Aorta (tissue), 5 donors: Measurements from ENCODE around the gene TMPRSS6. TPM values are rescaled to one million over a fixed set of nuclear protein-coding genes. Genes with fewer than 3 reads are reported as not detected.

Experiments
- ATAC-seq: fragments of 200-7000 bp; cut with Tn5 transposase; one replicate; pipeline ENCODE4 v1.9.1; 2022; ENCODE audit warnings: moderate library complexity; ENCODE audit not compliant: low FRiP score
- DNase-seq, 2 donors: peaks; one replicate each; pipeline ENCODE4 v3.0.0-alpha.2; 2020
- H3K27ac ChIP-seq, 2 donors: one replicate each; pipeline ENCODE4 v1.5.1; 2013; ENCODE audit warnings: low read length in 2 of 2, mild to moderate bottlenecking in 2 of 2, moderate library complexity in 2 of 2, control low read depth in 1 of 2, inconsistent platforms in 1 of 2, low read depth in 1 of 2
- H3K27me3 ChIP-seq, 2 donors: one replicate each; pipeline ENCODE4 v1.6.1; 2013; ENCODE audit warnings: control low read depth in 1 of 2, low read length in 1 of 2, mild to moderate bottlenecking in 1 of 2, moderate library complexity in 1 of 2; ENCODE audit not compliant: insufficient read depth in 2 of 2, control insufficient read depth in 1 of 2
- H3K36me3 ChIP-seq, 2 donors: one replicate each; pipeline ENCODE4 v1.6.1; 2013; ENCODE audit warnings: control low read depth in 1 of 2, low read length in 1 of 2, mild to moderate bottlenecking in 1 of 2; ENCODE audit not compliant: insufficient read depth in 2 of 2, control insufficient read depth in 1 of 2
- H3K4me1 ChIP-seq, 2 donors: one replicate each; pipeline ENCODE4 v1.6.1; 2013; ENCODE audit warnings: low read length in 2 of 2, control low read depth in 1 of 2, mild to moderate bottlenecking in 1 of 2, moderate library complexity in 1 of 2; ENCODE audit not compliant: insufficient read depth in 2 of 2, control insufficient read depth in 1 of 2
- H3K4me3 ChIP-seq, 2 donors: one replicate each; pipeline ENCODE4 v1.5.1; 2013; ENCODE audit warnings: low read length in 2 of 2, control low read depth in 1 of 2, mild to moderate bottlenecking in 1 of 2
- H3K9me3 ChIP-seq: one replicate; pipeline ENCODE4 v1.6.1; 2013; ENCODE audit warnings: mild to moderate bottlenecking, low read length; ENCODE audit not compliant: control insufficient read depth
- WGBS, 2 donors: extraction: QIAGEN DNeasy Blood & Tissue Kit; methylation state at CpG; one replicate each; pipeline ENCODE4 v1.1.7; 2013; 5-methylcytosine and 5-hydroxymethylcytosine counted together
- intact Hi-C, 2 donors: fragments of 100-400 bp; cut with DNase I; formaldehyde crosslinking; loops; one replicate each; pipeline versions ENCODE4 v1.14.2 to v1.15.0; 2022
- polyA plus RNA-seq, 2 donors: library from polyadenylated mRNA; stranded (reverse); fragments of 200-250 nt; gene quantifications; one replicate each; pipeline ENCODE4 v1.2.3, GENCODE V29; 2013
- total RNA-seq, 2 donors: library from RNA; stranded (reverse); fragmentation: NEBNext Ultra II Directional; extraction: Animal tissue kit (Norgen Biotek cat#: 25700); gene quantifications; one replicate each; pipeline ENCODE4 v1.2.1, GENCODE V29; 2021
- donor health status: healthy with polysubstance abuse.
- donor health status: Bipolar disorder and iron deficiency.
- donor health status: DM: no; HTN: no; CAD: no.
- donor health status: DM: no; HTN: no; CAD: no.
- donor health status: DM: yes; HTN: yes; CAD: no.

TMPRSS6 gene
- total and polyA plus RNA-seq, 4 donors = not detected

GRCh38 chr22:37150701-37151100 is 41.2 kb upstream of the TMPRSS6 start:
- Histone ChIP-seq H3K4me1 (no peaks in the 10 kb centered on the region), H3K9me3 (peaks cover 1% of the 10 kb centered on the region), H3K4me3 (no peak overlapping the region), H3K36me3 (no peaks in the 10 kb centered on the region), H3K27ac (no peak overlapping the region), H3K27me3 (no peaks in the 10 kb centered on the region)
- intact Hi-C loops = no loop called here
- DNase-seq (no peak), ATAC-seq (no peak)

DNA sequence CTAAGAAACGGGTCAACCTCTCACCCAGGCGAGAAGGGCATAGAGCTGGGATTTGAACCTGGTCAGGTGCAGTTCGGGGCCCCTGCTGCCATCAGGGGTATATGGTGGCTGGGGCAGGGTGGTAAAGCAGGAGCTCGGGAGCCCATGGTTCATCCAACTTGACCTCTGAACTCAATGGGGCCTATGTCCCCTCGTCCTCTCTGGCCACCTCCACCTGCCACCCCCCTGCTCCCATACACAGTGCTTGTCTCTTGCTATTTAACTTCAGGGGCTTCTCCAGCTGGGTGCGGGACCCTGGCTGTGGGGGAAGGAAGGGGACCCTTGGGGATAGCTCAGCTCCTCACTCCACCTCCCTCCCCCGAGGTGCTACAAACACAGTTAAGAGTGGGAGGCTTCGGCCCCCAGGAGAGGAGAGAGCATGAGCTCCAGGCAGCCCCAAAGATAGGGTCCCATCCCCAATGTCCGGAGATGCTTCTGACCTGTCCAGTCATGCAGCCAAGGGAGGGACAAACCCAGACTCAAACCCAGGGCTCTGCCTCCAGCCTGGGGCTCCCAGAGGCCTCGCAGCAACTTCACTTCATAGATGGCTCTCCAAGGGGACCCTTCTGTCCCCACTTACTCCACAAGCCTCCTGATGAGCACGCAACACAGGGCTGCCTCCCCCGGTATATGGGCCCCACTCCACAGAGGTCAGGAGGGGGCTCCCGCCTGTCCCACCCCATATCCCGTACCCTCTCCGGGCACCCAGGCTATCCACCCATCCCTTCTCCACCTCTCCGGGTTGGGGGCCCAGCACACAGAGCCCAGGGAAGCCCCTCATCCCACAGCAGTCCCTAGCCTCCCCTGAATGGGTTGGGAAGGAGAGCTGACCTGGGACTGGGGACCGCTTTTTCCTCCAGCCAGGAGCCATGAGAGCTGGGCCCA is 39.5 kb upstream of the TMPRSS6 start:
- intact Hi-C loops = no loop called here
- H3K4me3 ChIP-seq = no peak overlapping the region
- no peaks in the 10 kb centered on the region for H3K36me3 ChIP-seq
- DNase-seq = no peak
- WGBS, 2 donors = 78 to 82% methylated on average over 17 of the region's 17 CpGs
- H3K4me1 ChIP-seq = no peaks in the 10 kb centered on the region
- no peaks in the 10 kb centered on the region for H3K27me3 ChIP-seq
- ATAC-seq = peak; percentile 8
- H3K27ac ChIP-seq = no peak overlapping the region
- H3K9me3 ChIP-seq = no peaks in the 10 kb centered on the region

DNA sequence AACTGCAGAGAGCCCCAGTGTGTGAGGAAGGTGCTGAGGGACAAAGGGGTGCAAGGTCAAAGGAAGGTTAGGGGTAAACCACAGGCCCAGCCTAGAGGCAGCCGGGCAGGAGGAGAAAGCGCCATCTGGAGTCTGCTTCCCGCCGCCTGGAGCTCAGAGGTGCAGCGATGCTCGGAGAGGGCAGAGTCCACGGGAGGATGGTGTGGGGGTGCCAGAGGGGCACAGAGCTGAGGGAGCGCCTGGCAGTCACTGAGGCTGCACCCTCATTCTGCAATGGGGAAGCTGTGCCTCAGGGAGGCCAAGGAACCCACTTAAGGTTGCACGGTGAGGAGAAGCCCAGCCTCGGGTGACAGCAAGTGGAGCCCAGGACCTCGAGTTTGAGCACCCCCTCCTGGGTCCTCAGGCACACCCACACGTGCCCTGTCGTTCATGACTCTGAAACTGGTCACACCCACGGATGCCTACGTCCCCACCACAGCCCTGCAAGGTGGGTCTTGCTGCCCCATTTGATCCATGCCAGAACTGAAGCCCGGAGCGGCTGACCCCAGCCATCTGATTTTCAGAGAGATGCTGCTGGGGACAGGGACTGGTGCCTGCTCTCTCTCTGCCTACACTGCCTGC is 38.6 kb upstream of the TMPRSS6 start:
- H3K4me3 ChIP-seq = no peak overlapping the region
- 66% methylated on average over 17 of the region's 17 CpGs for WGBS, 2 donors
- no peak for DNase-seq
- H3K27me3 ChIP-seq = no peaks in the 10 kb centered on the region
- no peaks in the 10 kb centered on the region for H3K4me1 ChIP-seq
- no peak overlapping the region for H3K27ac ChIP-seq
- H3K36me3 ChIP-seq = no peaks in the 10 kb centered on the region
- intact Hi-C loops = no loop called here
- no peaks in the 10 kb centered on the region for H3K9me3 ChIP-seq
- ATAC-seq = peak; percentile 10

DNA sequence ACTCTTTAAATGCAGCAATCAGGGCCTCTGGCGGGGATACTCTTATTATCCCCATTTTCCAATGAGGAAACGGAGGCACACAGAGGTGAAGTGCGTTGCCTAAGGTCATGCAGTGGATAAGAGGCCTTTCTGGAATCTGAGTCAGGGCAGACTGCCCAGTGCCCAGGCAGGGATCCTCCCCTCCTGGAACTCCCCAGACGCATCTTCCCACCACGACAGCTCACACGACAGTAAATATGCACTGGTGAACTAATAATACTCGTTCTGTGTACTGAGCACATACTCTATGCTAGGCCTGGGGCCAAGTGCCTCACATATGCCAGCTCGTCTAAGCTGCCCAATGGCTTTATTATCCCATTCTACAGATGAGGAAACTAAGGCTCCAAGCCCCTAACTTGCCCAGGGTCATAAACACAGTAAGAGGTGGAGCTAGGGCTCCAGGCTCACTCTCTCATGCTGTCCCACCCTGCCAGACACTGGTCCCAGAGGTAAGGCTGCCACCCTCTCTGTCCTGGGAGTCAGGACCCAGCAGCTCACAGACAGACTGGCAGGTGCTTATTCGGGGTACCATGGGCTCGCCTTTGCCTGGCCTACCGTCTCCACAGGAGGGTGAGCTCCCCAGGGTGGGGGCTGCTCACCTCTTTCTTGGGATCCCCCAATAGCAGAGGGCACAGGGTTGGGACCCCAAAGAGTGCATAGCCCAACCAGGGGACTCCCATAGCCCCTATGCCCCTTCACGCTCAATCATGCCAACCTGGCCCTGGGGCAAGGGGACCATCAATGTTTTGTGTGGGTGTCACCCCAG is 37.9 kb upstream of the TMPRSS6 start:
- 82 to 89% methylated on average over 12 of the region's 12 CpGs for WGBS, 2 donors
- ATAC-seq (no peak), DNase-seq (peak in 1 of 2 donors; percentile 38)
- no peaks in the 10 kb centered on the region for H3K36me3 ChIP-seq
- intact Hi-C loops = no loop called here
- no peaks in the 10 kb centered on the region for H3K9me3 ChIP-seq
- no peaks in the 10 kb centered on the region for H3K4me1 ChIP-seq
- no peak overlapping the region for H3K27ac ChIP-seq
- no peak overlapping the region for H3K4me3 ChIP-seq
- H3K27me3 ChIP-seq = no peaks in the 10 kb centered on the region

DNA sequence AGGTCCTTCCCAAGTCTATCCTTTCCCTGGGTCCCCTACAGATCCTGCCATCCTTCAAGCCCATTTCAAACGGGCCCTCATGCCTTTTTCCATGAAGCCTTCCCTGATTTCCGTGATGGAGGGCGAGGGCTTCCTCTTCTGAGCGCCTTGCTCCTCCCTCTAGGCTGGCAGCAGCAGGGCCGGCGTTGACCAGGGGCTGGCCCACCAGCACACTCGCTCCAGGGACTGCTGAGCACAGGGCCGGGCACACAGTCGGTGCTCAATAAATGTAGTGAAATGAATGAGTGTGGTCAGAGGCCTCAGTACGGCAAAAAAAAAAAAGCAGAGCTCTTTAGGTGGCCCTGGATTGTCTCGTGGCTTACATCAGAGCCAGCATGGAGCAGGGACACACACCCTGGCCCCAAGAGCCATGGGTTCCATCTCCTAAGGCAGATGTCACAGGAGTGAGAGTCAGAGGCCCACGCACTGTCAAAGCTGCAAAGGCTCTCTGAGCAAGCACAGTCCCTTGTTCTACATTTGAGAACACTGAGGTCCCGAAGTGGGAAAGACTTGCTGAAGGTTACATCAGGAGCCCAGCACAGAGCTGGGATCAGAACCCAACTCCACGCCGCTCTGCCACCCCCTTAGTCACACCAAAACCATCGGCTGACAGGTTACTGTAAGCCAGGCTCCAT is 37.1 kb upstream of the TMPRSS6 start:
- Histone ChIP-seq H3K9me3 (no peaks in the 10 kb centered on the region), H3K36me3 (no peaks in the 10 kb centered on the region), H3K27me3 (no peaks in the 10 kb centered on the region), H3K4me1 (no peaks in the 10 kb centered on the region), H3K4me3 (no peak overlapping the region), H3K27ac (no peak overlapping the region)
- WGBS, 2 donors = 79 to 84% methylated on average over 16 of the region's 16 CpGs
- intact Hi-C loops = no loop called here
- ATAC-seq (no peak), DNase-seq (peak in 1 of 2 donors; percentile 63)

- Histone ChIP-seq H3K36me3 (no peaks in the 10 kb centered on the region), H3K27ac (no peak overlapping the region), H3K27me3 (no peaks in the 10 kb centered on the region), H3K4me3 (no peak overlapping the region), H3K4me1 (no peaks in the 10 kb centered on the region), H3K9me3 (no peaks in the 10 kb centered on the region)
- WGBS, 2 donors = 63 to 68% methylated on average over 6 of the region's 6 CpGs
- no peak for DNase-seq
- no peak for ATAC-seq
- intact Hi-C loops = no loop called here
Observed at GRCh38 chr22:37146051-37146385, 36.5 kb upstream of the TMPRSS6 start.

GRCh38 chr22:37145180-37146050 is 35.9 kb upstream of the TMPRSS6 start:
- intact Hi-C loops = no loop called here
- DNase-seq (no peak), ATAC-seq (no peak)
- H3K4me1 ChIP-seq = no peaks in the 10 kb centered on the region
- no peak overlapping the region for H3K4me3 ChIP-seq
- no peaks in the 10 kb centered on the region for H3K9me3 ChIP-seq
- no peak overlapping the region for H3K27ac ChIP-seq
- H3K27me3 ChIP-seq = no peaks in the 10 kb centered on the region
- 22 to 28% methylated on average over 17 of the region's 17 CpGs for WGBS, 2 donors
- no peaks in the 10 kb centered on the region for H3K36me3 ChIP-seq

GRCh38 chr22:37144180-37144554 is 34.7 kb upstream of the TMPRSS6 start:
- H3K27me3 ChIP-seq = no peaks in the 10 kb centered on the region

More at GRCh38 chr22:37144180-37144554, 34.7 kb upstream of the TMPRSS6 start:
- 80 to 87% methylated on average over 10 of the region's 10 CpGs for WGBS, 2 donors
- Histone ChIP-seq H3K27ac (no peak overlapping the region), H3K4me1 (no peaks in the 10 kb centered on the region), H3K36me3 (no peaks in the 10 kb centered on the region), H3K4me3 (no peak overlapping the region), H3K9me3 (no peaks in the 10 kb centered on the region)
- ATAC-seq (no peak), DNase-seq (no peak)
- intact Hi-C loops = no loop called here
